Activated naive CD8-positive, alpha-beta T cell treated with anti-CD3 and anti-CD28 coated beads for 36 hours (primary cell): Measurements from ENCODE around the gene CNOT3. TPM values are rescaled to one million over a fixed set of nuclear protein-coding genes. Genes with fewer than 3 reads are reported as not detected.

ENCODE experiments used
- DNase-seq: peaks from one replicate; pipeline ENCODE4 v3.0.0; 2021
- H3K27ac Mint-ChIP-seq: one replicate; pipeline ENCODE4 v1.8.0; 2022; ENCODE audit warnings: mild to moderate bottlenecking, moderate library complexity, mixed read lengths
- H3K27me3 Mint-ChIP-seq: one replicate; pipeline ENCODE4 v1.8.0; 2022; ENCODE audit warnings: mild to moderate bottlenecking, mixed read lengths
- H3K36me3 Mint-ChIP-seq: one replicate; pipeline ENCODE4 v1.8.0; 2021; ENCODE audit warnings: mild to moderate bottlenecking, mixed read lengths
- H3K4me1 Mint-ChIP-seq: one replicate; pipeline ENCODE4 v1.8.0; 2021; ENCODE audit warnings: mixed read lengths
- H3K4me3 Mint-ChIP-seq: one replicate; pipeline ENCODE4 v1.8.0; 2022; ENCODE audit warnings: mild to moderate bottlenecking, moderate library complexity, mixed read lengths
- H3K9me3 Mint-ChIP-seq: one replicate; pipeline ENCODE4 v1.8.0; 2022; ENCODE audit warnings: mixed read lengths
- total RNA-seq, 2 experiments: library from RNA; stranded (reverse); gene quantifications; one replicate each; pipeline ENCODE4 v1.2.3, GENCODE V29; 2021

CNOT3 gene
- total RNA-seq, 2 experiments from 2014 or later: 59.0 to 62.1 TPM

DNA sequence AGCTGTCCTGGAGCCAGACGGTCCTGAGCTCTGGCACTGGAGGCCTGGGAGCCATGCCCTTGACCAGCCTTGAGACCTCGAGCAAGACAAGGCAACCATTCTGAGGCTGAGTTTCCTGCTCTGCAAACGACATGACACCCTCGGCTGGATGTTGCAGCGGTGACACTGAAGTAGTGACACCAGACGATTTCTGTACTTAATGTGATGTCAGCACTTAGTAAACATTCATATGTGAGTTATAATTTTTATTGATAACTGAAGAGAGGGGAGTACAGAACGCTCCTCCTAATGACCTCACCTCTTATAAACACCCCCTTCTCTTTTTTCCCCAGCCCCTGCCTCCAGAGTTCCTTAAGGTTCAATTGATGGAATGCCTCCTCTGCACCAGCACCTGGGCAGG lies 29.1 kb upstream of the CNOT3 start:
- no peak overlapping the region for H3K4me3 Mint-ChIP-seq
- peaks cover 29% of the 10 kb centered on the region for H3K36me3 Mint-ChIP-seq
- H3K27ac Mint-ChIP-seq: no peak overlapping the region
- no peaks in the 10 kb centered on the region for H3K27me3 Mint-ChIP-seq
- H3K9me3 Mint-ChIP-seq: no peaks in the 10 kb centered on the region
- no peak for DNase-seq
- peaks cover 21% of the 10 kb centered on the region for H3K4me1 Mint-ChIP-seq

DNA sequence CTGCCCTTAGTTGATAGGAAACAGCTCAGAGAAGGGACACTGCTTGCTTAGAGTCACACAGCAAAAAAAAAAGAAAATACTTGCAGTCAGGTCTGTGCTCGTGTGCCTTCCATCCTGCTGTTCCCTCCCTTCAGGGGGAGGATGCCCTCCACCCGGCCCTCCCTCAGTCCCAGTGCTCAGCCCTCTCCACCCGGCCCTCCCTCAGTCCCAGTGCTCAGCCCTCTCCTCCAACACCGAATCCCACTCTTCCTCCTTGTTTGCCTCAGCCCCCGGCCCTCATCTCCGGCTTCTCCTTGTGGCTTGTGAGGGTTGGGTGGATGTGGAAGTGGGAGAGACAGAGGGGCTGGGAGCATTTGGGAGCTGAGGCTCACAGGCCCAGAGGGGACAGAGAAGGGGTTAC lies 27.9 kb upstream of the CNOT3 start:
- peaks cover 32% of the 10 kb centered on the region for H3K36me3 Mint-ChIP-seq
- no peak for DNase-seq
- H3K27ac Mint-ChIP-seq: no peak overlapping the region
- no peaks in the 10 kb centered on the region for H3K27me3 Mint-ChIP-seq
- H3K4me3 Mint-ChIP-seq: no peak overlapping the region
- H3K4me1 Mint-ChIP-seq: peaks cover 22% of the 10 kb centered on the region
- no peaks in the 10 kb centered on the region for H3K9me3 Mint-ChIP-seq

DNA sequence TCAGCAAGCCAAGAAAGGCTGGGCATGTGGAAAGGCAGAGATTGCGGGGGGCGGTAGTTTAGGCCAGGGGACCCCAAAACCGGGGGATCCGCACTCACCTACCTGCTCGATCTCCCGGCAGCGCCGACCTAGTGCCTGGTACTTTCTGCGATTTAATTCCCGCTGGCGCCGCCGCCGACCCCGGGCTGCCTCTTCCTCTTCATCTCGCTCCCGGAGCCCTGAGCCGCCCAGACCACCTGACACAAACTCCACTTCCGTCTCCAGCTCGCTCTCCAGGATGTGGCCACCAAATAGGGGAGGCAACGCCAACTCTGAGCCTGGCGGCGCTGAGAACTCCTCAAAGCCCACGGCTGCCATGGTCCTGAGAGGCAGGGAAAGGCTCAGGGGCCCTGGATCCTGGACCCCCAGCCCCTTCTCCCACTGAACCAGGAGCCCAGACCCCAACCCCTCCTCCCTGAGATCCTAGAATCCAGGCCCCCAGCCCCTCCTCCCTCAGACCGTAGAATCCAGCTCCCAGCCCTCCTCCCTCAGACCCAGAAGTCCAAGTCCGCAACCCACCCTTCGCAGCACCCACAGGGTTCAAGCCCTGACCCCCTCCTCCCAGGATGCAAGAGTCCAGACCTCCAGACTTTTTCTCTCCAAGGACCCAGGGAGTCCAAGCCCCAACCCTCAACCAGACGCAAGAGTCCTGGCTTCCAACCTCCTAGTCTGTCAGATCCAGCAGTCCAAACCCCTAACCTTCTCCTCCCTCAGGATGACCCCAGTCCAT lies 23.0 kb upstream of the CNOT3 start:
- H3K36me3 Mint-ChIP-seq: peaks cover 29% of the 10 kb centered on the region
- no peaks in the 10 kb centered on the region for H3K9me3 Mint-ChIP-seq
- H3K27me3 Mint-ChIP-seq: no peaks in the 10 kb centered on the region
- peak overlapping the region; percentile 96 for H3K27ac Mint-ChIP-seq
- peak; percentile 71 for DNase-seq
- peak overlapping the region; percentile 90 for H3K4me3 Mint-ChIP-seq
- peaks cover 27% of the 10 kb centered on the region for H3K4me1 Mint-ChIP-seq

DNA sequence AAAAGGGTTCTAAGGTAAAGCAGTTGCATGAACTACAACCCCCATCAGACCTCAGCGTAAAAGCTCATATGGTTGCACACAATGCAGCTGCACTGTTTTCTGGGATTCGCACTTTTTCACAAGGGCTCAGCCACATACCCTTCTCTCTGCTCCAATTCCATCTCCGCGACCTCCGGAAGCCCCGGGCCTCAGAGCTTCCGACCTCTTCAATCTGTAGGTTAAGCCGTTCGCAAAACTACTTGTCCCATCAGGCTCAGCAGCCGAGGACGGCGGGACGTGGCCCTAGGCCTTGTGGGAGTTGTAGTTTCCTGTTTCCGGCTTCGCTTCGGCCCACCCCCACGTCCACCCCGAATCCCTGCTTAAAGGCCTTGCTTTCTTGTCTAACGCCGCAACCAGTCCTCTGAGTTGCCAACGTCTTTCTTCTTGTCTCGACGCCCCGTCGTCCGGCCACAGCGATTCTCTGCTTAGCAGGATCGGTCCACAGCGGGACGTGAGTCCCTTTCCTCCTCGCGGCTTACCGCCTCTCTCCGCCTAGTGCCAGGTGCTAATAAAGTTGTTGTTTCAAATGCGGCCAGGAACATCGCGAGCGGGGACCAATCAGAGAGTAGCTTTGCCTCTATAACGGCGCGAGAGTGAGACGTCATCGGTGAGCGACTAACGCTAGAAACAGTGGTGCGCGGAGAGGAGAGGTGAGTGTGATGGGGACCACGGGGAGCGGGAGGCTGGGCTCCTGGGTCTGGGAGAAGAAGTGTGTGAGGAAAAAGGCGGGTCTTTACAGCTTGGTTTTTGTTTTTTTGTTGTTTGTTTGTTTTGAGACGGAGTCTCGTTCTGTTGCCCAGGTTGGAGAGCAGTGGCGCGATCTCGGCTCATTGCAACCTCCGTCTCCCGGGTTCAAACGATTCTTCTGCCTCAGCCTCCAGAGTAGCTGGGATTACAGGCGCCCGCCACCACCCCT lies 22.2 kb upstream of the CNOT3 start, which contains the start of the genes PRPF31 and TFPT:
Gene PRPF31, plus strand, starts transcription at position 646 of the 955 bp plus-strand sequence. CDS start 2,525 bp downstream, outside the sequence.
Gene TFPT, minus strand, starts transcription at position 549 of the 955 bp plus-strand sequence. Its CDS starts 388 bp downstream, at position 161.
- H3K27me3 Mint-ChIP-seq: no peaks in the 10 kb centered on the region
- H3K9me3 Mint-ChIP-seq: no peaks in the 10 kb centered on the region
- H3K27ac Mint-ChIP-seq: peak within 1 kb of the TSS; percentile 96
- peaks cover 25% of the 10 kb centered on the region for H3K4me1 Mint-ChIP-seq
- peak within 1 kb of the TSS; percentile 90 for H3K4me3 Mint-ChIP-seq
- H3K36me3 Mint-ChIP-seq: peaks cover 34% of the 10 kb centered on the region
- peak; percentile 91 for DNase-seq

DNA sequence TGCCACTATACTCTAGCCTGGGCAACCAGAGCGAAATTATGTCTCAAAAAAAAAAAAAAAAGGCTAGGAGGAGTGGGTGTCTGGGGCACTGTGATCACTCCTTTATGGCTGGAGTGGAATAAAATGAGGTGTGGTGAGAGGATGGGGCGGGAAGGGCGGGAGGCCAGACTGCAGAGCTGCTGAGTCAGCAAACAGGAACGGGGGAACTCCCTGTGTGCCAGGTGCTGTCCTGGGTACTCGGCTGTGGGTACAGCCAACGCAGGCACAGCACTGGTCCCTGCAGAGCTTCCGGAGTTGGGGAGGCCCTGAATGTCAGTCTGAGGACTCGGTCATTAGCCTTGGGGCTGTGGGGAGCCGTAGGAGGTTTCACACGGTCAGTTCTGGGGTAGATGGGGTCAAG lies 16.3 kb upstream of the CNOT3 start:
- no peak overlapping the region for H3K27ac Mint-ChIP-seq
- no peak for DNase-seq
- H3K4me1 Mint-ChIP-seq: peaks cover 7% of the 10 kb centered on the region
- H3K4me3 Mint-ChIP-seq: no peak overlapping the region
- no peaks in the 10 kb centered on the region for H3K9me3 Mint-ChIP-seq
- H3K27me3 Mint-ChIP-seq: no peaks in the 10 kb centered on the region
- peaks cover 26% of the 10 kb centered on the region for H3K36me3 Mint-ChIP-seq

DNA sequence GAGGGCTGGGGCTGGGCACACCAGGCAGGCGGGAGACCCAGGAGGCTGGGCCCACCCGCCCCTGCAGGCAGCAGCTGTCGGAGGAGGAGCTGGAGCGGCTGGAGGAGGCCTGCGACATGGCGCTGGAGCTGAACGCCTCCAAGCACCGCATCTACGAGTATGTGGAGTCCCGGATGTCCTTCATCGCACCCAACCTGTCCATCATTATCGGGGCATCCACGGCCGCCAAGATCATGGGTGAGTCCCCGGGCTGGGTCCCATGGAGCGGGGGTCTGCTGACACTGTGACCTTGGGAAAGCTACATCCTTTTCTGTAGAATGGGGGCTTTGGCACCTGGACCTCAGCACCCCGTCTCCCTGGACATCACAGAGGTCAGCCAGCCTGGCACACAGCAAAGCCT lies 13.9 kb upstream of the CNOT3 start:
- H3K27me3 Mint-ChIP-seq: no peaks in the 10 kb centered on the region
- no peaks in the 10 kb centered on the region for H3K4me1 Mint-ChIP-seq
- no peak for DNase-seq
- H3K9me3 Mint-ChIP-seq: no peaks in the 10 kb centered on the region
- H3K27ac Mint-ChIP-seq: no peak overlapping the region
- no peak overlapping the region for H3K4me3 Mint-ChIP-seq
- H3K36me3 Mint-ChIP-seq: peaks cover 26% of the 10 kb centered on the region

DNA sequence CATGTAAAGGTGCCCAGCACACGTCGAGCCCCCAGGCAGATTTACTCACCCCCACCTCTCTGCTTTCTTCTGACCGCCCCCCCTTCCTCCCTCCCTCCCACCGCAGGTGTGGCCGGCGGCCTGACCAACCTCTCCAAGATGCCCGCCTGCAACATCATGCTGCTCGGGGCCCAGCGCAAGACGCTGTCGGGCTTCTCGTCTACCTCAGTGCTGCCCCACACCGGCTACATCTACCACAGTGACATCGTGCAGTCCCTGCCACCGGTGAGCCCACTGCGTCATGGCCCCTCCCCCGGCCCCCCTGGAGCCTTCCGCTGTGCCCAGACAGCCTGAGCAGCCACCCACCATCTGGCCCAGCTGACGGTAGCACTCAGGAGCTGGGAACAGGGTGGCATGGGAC lies 13.2 kb upstream of the CNOT3 start:
- no peak overlapping the region for H3K4me3 Mint-ChIP-seq
- DNase-seq: no peak
- peaks cover 26% of the 10 kb centered on the region for H3K36me3 Mint-ChIP-seq
- H3K4me1 Mint-ChIP-seq: no peaks in the 10 kb centered on the region
- H3K27me3 Mint-ChIP-seq: no peaks in the 10 kb centered on the region
- H3K27ac Mint-ChIP-seq: no peak overlapping the region
- H3K9me3 Mint-ChIP-seq: no peaks in the 10 kb centered on the region

DNA sequence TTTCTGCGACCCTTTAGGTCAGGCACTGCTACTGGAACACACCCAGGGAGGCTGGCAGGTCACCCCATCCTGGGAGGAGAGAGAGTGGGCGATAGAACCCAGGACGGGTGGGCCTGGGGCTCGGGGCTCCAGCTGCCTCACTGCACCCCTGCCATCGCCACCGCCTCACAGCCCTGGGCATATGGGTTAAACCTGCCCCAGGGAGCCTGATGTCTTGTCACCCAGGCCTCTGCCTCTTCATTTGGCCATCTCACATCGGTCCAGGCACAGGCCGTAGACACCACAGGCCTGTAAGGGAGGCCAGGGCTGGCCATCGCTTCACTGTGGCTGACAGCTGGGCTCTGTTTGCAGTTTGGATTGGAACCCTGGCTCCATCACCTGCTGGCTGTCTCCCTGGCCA lies 11.8 kb upstream of the CNOT3 start:
- no peak overlapping the region for H3K4me3 Mint-ChIP-seq
- no peaks in the 10 kb centered on the region for H3K4me1 Mint-ChIP-seq
- H3K36me3 Mint-ChIP-seq: peaks cover 19% of the 10 kb centered on the region
- H3K27me3 Mint-ChIP-seq: no peaks in the 10 kb centered on the region
- H3K9me3 Mint-ChIP-seq: no peaks in the 10 kb centered on the region
- no peak for DNase-seq
- H3K27ac Mint-ChIP-seq: no peak overlapping the region

DNA sequence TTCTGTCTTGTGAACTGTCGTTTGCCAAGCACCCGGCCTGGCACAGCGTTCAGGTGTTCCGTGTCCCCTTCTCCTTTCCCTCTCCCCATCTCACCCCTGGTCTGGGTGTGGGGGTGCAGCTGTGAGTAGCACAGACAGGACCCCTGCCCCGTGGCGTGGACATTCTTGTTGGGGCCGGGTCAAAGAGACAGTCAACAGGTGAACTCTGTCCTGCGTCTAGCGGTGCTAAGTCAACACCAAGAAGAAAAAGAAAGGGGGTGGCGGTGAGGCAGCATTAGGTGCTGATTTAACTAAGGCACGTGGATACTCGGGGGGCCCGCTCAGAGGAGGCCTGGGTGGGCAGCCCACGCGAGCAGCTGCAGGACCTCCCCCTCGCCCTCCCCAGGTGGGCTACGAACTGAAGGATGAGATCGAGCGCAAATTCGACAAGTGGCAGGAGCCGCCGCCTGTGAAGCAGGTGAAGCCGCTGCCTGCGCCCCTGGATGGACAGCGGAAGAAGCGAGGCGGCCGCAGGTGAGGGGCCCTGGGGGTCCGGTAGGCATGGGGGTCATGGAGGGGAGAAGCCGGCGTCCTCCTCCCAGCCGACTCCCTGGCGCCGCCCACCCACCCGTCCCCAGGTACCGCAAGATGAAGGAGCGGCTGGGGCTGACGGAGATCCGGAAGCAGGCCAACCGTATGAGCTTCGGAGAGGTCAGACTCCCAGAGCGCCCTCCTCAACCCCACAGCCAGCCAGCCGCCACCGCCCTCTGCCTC lies 9.7 kb upstream of the CNOT3 start:
- Mint-ChIP-seq H3K36me3 (peaks cover 9% of the 10 kb centered on the region), H3K27me3 (no peaks in the 10 kb centered on the region), H3K27ac (no peak overlapping the region), H3K9me3 (no peaks in the 10 kb centered on the region), H3K4me3 (no peak overlapping the region), H3K4me1 (no peaks in the 10 kb centered on the region)
- no peak for DNase-seq

DNA sequence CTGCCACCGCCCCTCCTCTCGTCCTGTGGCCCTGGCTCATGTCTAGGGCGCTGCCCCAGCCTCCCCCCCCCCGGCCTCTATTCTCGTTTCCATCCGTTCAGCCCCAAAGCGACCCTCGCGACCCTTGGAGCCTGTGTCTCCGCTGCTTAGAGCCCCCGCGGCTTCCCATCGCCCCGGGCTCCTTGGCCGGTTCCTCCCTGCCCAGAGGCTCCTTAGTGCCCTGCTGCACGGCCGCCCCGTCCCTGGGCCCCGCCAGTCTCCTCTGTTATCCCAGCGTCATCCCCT lies 9.2 kb upstream of the CNOT3 start:
- no peaks in the 10 kb centered on the region for H3K27me3 Mint-ChIP-seq
- no peak overlapping the region for H3K4me3 Mint-ChIP-seq
- H3K4me1 Mint-ChIP-seq: no peaks in the 10 kb centered on the region
- H3K36me3 Mint-ChIP-seq: peaks cover 7% of the 10 kb centered on the region
- no peaks in the 10 kb centered on the region for H3K9me3 Mint-ChIP-seq
- no peak for DNase-seq
- no peak overlapping the region for H3K27ac Mint-ChIP-seq

DNA sequence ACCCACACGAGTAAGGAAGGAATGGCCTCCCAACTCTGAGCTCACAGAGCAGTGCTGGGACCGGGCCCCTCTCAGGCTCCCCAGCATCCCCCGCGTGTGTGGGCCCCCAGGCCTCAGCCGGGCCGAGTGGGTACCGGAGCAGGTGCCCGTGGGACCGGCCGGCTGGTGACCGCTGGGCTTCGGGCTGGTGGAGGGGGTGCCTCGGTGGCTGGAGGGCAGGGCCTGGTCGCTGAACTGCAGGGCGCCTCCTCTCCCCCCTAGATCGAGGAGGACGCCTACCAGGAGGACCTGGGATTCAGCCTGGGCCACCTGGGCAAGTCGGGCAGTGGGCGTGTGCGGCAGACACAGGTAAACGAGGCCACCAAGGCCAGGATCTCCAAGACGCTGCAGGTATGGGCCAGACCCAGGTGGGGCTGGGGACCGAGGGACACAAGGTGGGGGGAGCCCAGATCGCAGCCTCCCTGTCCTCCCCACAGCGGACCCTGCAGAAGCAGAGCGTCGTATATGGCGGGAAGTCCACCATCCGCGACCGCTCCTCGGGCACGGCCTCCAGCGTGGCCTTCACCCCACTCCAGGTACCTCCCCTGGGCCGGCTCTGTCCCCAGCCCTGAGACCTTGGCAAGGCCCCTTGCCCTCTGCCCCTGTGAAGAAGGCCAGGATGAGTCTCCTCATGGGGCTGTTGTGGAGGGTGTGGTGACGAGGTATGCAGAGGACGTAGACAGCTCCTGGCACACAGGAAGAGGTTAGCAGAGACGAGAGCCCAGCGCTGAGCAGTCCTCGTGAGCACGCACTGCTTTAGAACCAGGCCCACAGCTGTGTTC lies 8.6 kb upstream of the CNOT3 start:
- no peaks in the 10 kb centered on the region for H3K9me3 Mint-ChIP-seq
- no peaks in the 10 kb centered on the region for H3K4me1 Mint-ChIP-seq
- DNase-seq: no peak
- no peak overlapping the region for H3K27ac Mint-ChIP-seq
- H3K36me3 Mint-ChIP-seq: peaks cover 4% of the 10 kb centered on the region
- no peak overlapping the region for H3K4me3 Mint-ChIP-seq
- no peaks in the 10 kb centered on the region for H3K27me3 Mint-ChIP-seq

DNA sequence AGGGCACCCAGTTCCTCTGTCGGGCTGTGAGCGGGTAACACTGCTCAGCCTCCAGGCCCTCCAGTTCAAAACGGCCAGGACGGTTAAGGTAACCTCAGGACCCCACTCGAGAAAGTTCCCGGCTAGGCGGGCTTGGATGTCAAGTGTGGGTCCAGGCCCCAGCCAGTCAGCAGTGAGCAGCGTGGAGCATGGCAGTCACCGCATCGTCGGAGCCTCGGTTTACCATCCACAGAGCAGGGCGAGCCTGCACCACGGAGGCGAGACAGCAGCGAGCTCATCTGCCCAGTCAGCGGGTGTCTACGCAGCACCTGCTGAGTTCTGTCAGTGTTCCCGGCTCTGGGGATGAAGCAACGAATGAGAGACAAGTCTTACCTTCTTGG lies 8.0 kb upstream of the CNOT3 start:
- no peak overlapping the region for H3K4me3 Mint-ChIP-seq
- H3K36me3 Mint-ChIP-seq: peaks cover 4% of the 10 kb centered on the region
- H3K27ac Mint-ChIP-seq: no peak overlapping the region
- H3K9me3 Mint-ChIP-seq: no peaks in the 10 kb centered on the region
- DNase-seq: no peak
- H3K27me3 Mint-ChIP-seq: no peaks in the 10 kb centered on the region
- peaks cover 4% of the 10 kb centered on the region for H3K4me1 Mint-ChIP-seq

DNA sequence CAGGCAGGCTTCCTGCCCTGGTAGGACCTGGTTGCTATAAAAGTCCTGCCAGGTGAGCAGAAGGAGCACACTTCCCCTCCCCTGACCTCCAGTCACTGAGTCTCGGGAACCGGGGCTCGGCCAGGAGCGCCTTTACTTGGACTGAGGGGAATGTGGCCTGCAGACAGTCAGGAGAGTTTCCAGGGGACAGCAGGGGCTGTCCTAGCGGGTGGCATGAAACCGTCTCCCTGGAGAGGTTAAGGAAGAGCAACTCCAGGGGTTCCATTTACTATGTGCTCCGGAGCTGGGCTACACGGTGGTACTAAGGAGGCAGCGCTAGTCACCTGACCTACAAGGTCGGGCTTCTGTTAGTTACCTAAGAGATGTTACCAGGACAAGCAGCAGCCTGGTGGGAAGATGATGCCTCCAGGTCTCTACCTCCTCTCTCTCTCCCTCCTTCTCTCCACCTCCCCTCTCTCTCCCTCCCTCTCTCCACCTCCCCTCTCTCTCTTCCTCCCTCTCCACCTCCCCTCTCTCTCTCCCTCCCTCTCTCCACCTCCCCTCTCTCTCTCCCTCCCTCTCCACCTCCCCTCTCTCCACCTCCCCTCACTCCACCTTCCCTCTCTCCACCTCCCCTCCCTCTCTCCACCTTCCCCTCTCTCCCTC lies 4.1 kb upstream of the CNOT3 start:
- DNase-seq: no peak
- no peaks in the 10 kb centered on the region for H3K36me3 Mint-ChIP-seq
- peaks cover 14% of the 10 kb centered on the region for H3K4me1 Mint-ChIP-seq
- H3K4me3 Mint-ChIP-seq: no peak overlapping the region
- no peaks in the 10 kb centered on the region for H3K9me3 Mint-ChIP-seq
- no peak overlapping the region for H3K27ac Mint-ChIP-seq
- peaks cover 10% of the 10 kb centered on the region for H3K27me3 Mint-ChIP-seq
